WTC11 (cell line): ENCODE measurements around the gene KRTAP5-6. TPM values are rescaled to one million over a fixed set of nuclear protein-coding genes. Genes with fewer than 3 reads are reported as not detected.

Experiments used
- ATAC-seq: fragments of 200-7000 bp; cut with Tn5 transposase; 2 replicates; pipeline ENCODE4 v1.10.0; 2021; ENCODE audit warnings: mild to moderate bottlenecking, moderate library complexity
- CTCF ChIA-PET: fragments of 300-600 bp; sonication (Branson Sonifier 250); formaldehyde crosslinking; loops from one replicate; lab custom pipeline; 2021; ENCODE audit warnings: antibody characterized with exemption; lab: Charles Lee
- POLR2A ChIA-PET: fragments of 350-600 bp; sonication (Branson Sonifier 250); formaldehyde crosslinking; loops from one replicate; lab custom pipeline; 2021; ENCODE audit warnings: antibody characterized with exemption; lab: Charles Lee
- DNase-seq: peaks from one replicate; pipeline ENCODE4 v3.0.0; 2021; ENCODE audit warnings: low spot score
- H3K27ac Mint-ChIP-seq: 2 replicates; pipeline ENCODE4 v1.8.0; 2021; ENCODE audit warnings: mixed read lengths
- H3K27me3 Mint-ChIP-seq: 2 replicates; pipeline ENCODE4 v1.8.0; 2021; ENCODE audit warnings: low read depth, mild to moderate bottlenecking, moderate library complexity, mixed read lengths
- H3K36me3 Mint-ChIP-seq: 2 replicates; pipeline ENCODE4 v1.8.0; 2021; ENCODE audit warnings: mixed read lengths
- H3K4me1 Mint-ChIP-seq: 2 replicates; pipeline ENCODE4 v1.8.0; 2022; ENCODE audit warnings: mixed read lengths
- H3K4me3 Mint-ChIP-seq: 2 replicates; pipeline ENCODE4 v1.8.0; 2021; ENCODE audit warnings: mild to moderate bottlenecking, moderate library complexity, mixed read lengths
- H3K9me3 Mint-ChIP-seq: 2 replicates; pipeline ENCODE4 v1.8.0; 2021; ENCODE audit warnings: mixed read lengths
- ARID4B ChIP-seq: sonication (generic); formaldehyde crosslinking; IDR thresholded peaks from 2 replicates; pipeline ENCODE4 v1.8.0; 2023; ENCODE audit warnings: missing genetic modification reagents, mild to moderate bottlenecking, borderline replicate concordance
- ATF1 ChIP-seq: sonication (generic); formaldehyde crosslinking; IDR thresholded peaks from 2 replicates; pipeline ENCODE4 v1.8.1; 2023; ENCODE audit warnings: mild to moderate bottlenecking, moderate library complexity, missing genetic modification reagents
- CREM ChIP-seq: sonication (generic); formaldehyde crosslinking; IDR thresholded peaks from 2 replicates; pipeline ENCODE4 v1.8.1; 2022; ENCODE audit warnings: mild to moderate bottlenecking, missing genetic modification reagents, moderate library complexity
- ELF4 ChIP-seq: sonication (generic); formaldehyde crosslinking; IDR thresholded peaks from 2 replicates; pipeline ENCODE4 v1.8.1; 2022; ENCODE audit warnings: low read depth, mild to moderate bottlenecking, moderate library complexity, missing genetic modification reagents
- ERG ChIP-seq: fragments of 250-450 bp; sonication (Bioruptor Pico); IDR thresholded peaks from 2 replicates; pipeline ENCODE4 v1.8.0; 2021; ENCODE audit warnings: mild to moderate bottlenecking
- HMGXB4 ChIP-seq: sonication (generic); formaldehyde crosslinking; IDR thresholded peaks from 2 replicates; pipeline ENCODE4 v1.8.1; 2023; ENCODE audit warnings: mild to moderate bottlenecking, moderate library complexity, missing genetic modification reagents
- KAT7 ChIP-seq: sonication (generic); formaldehyde crosslinking; IDR thresholded peaks from 2 replicates; pipeline ENCODE4 v1.8.1; 2023; ENCODE audit warnings: missing genetic modification reagents, mild to moderate bottlenecking, borderline replicate concordance
- NFATC4 ChIP-seq: fragments of 250-450 bp; sonication (Bioruptor Pico); IDR thresholded peaks from 2 replicates; pipeline ENCODE4 v1.9.0; 2021; ENCODE audit warnings: mild to moderate bottlenecking
- PRRX2 ChIP-seq: fragments of 250-450 bp; sonication (Bioruptor Pico); IDR thresholded peaks from 2 replicates; pipeline ENCODE4 v1.8.0; 2021; ENCODE audit warnings: mild to moderate bottlenecking
- RORB ChIP-seq: fragments of 250-450 bp; sonication (Bioruptor Pico); IDR thresholded peaks from 2 replicates; pipeline ENCODE4 v1.9.0; 2021; ENCODE audit warnings: mild to moderate bottlenecking
- ZBTB43 ChIP-seq: sonication (generic); formaldehyde crosslinking; IDR thresholded peaks from 2 replicates; pipeline ENCODE4 v1.8.1; 2023; ENCODE audit warnings: mild to moderate bottlenecking, missing genetic modification reagents
- ZNF232 ChIP-seq: sonication (generic); formaldehyde crosslinking; IDR thresholded peaks from 2 replicates; pipeline ENCODE4 v1.8.0; 2022; ENCODE audit warnings: mild to moderate bottlenecking, missing genetic modification reagents
- ZNF396 ChIP-seq: fragments of 250-450 bp; sonication (Bioruptor Pico); IDR thresholded peaks from 2 replicates; pipeline ENCODE4 v1.8.0; 2021; ENCODE audit warnings: mild to moderate bottlenecking, moderate library complexity, borderline replicate concordance
- total RNA-seq: library from RNA; stranded (reverse); gene quantifications from 3 replicates; pipeline ENCODE4 v1.2.3, GENCODE V29; 2021
- TF ChIP-seq, protein P1 (sequence below): sonication (generic); formaldehyde crosslinking; IDR thresholded peaks from 2 replicates; pipeline ENCODE4 v1.8.0; 2022; ENCODE audit warnings: mild to moderate bottlenecking, missing genetic modification reagents
- TF ChIP-seq, protein P2 (sequence below): sonication (generic); formaldehyde crosslinking; IDR thresholded peaks from 2 replicates; pipeline ENCODE4 v1.8.0; 2022; ENCODE audit warnings: missing genetic modification reagents

Gene KRTAP5-6
- total RNA-seq, 1 experiment from 2014 or later = 0.35 TPM

GRCh38 chr11:1744891-1745700 is 48.1 kb downstream of the KRTAP5-6 start:
- Mint-ChIP-seq H3K9me3 (peaks cover 12% of the 10 kb centered on the region), H3K4me1 (peaks cover 7% of the 10 kb centered on the region), H3K36me3 (peaks cover 10% of the 10 kb centered on the region), H3K27me3 (peaks cover 51% of the 10 kb centered on the region), H3K27ac (no peak overlapping the region), H3K4me3 (no peak overlapping the region)
- ChIA-PET POLR2A (no interaction called here), CTCF (interaction anchor here (1.5 to 1.7 kb wide), 2 partner anchors 51 to 80 kb away, joined by 3 to 5 read pairs; no protein-coding TSS in a partner anchor)
- TF ChIP-seq, protein P1, sequence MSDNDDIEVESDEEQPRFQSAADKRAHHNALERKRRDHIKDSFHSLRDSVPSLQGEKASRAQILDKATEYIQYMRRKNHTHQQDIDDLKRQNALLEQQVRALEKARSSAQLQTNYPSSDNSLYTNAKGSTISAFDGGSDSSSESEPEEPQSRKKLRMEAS (CRISPR knock-in tag) = no peak
- TF ChIP-seq KAT7 = no peak
- no peak for TF ChIP-seq ZNF232 (CRISPR knock-in tag)
- TF ChIP-seq PRRX2 (CRISPR knock-in tag) = no peak
- TF ChIP-seq ARID4B (CRISPR knock-in tag) = no peak
- no peak for TF ChIP-seq RORB (CRISPR knock-in tag)
- no peak for TF ChIP-seq ZBTB43 (CRISPR knock-in tag)
- no peak for TF ChIP-seq ZNF396 (CRISPR knock-in tag)
- TF ChIP-seq ELF4 (CRISPR knock-in tag) = no peak
- TF ChIP-seq HMGXB4 = no peak
- no peak for TF ChIP-seq ATF1 (CRISPR knock-in tag)
- TF ChIP-seq, protein P2, sequence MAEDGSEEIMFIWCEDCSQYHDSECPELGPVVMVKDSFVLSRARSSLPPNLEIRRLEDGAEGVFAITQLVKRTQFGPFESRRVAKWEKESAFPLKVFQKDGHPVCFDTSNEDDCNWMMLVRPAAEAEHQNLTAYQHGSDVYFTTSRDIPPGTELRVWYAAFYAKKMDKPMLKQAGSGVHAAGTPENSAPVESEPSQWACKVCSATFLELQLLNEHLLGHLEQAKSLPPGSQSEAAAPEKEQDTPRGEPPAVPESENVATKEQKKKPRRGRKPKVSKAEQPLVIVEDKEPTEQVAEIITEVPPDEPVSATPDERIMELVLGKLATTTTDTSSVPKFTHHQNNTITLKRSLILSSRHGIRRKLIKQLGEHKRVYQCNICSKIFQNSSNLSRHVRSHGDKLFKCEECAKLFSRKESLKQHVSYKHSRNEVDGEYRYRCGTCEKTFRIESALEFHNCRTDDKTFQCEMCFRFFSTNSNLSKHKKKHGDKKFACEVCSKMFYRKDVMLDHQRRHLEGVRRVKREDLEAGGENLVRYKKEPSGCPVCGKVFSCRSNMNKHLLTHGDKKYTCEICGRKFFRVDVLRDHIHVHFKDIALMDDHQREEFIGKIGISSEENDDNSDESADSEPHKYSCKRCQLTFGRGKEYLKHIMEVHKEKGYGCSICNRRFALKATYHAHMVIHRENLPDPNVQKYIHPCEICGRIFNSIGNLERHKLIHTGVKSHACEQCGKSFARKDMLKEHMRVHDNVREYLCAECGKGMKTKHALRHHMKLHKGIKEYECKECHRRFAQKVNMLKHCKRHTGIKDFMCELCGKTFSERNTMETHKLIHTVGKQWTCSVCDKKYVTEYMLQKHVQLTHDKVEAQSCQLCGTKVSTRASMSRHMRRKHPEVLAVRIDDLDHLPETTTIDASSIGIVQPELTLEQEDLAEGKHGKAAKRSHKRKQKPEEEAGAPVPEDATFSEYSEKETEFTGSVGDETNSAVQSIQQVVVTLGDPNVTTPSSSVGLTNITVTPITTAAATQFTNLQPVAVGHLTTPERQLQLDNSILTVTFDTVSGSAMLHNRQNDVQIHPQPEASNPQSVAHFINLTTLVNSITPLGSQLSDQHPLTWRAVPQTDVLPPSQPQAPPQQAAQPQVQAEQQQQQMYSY (CRISPR knock-in tag) = no peak
- no peak for TF ChIP-seq CREM (CRISPR knock-in tag)
- TF ChIP-seq ERG (CRISPR knock-in tag) = no peak
- no peak for TF ChIP-seq NFATC4 (CRISPR knock-in tag)
- ATAC-seq = no peak
- no peak for DNase-seq
